Dermis microvascular lymphatic vessel endothelial cell (primary cell): ENCODE results near the gene MT2A. TPM values are rescaled to one million over a fixed set of nuclear protein-coding genes. Genes with fewer than 3 reads are reported as not detected.
A peak's percentile ranks its signal among the peaks of the same experiment; 100 is the strongest.
"Not testable (repeated sequence)": the region's sequence is repeated elsewhere in the genome, so short reads cannot be mapped to it uniquely, and the experiment has no call there.

Source experiments
- DNase-seq, 2 donors: peaks; one replicate each; pipeline versions ENCODE4 v3.0.0 to v3.0.0-alpha.2; 2010; ENCODE audit warnings: low read depth in 2 of 2
- total RNA-seq: library from RNA; depleted of rRNA; stranded (reverse); fragments of >200 nt; gene quantifications from 2 replicates; pipeline ENCODE4 v1.2.1, GENCODE V29; 2014

The MT2A gene
- 32.5 and 46.3 TPM in 2 replicates for total RNA-seq

GRCh38 chr16:56608043-56608875 lies at the start of gene MT2A:
Gene MT2A, plus strand, starts transcription at chr16:56608584. Its CDS starts 72 bp downstream, at chr16:56608656.
- peak; percentile 89 to 99 for DNase-seq

DNA sequence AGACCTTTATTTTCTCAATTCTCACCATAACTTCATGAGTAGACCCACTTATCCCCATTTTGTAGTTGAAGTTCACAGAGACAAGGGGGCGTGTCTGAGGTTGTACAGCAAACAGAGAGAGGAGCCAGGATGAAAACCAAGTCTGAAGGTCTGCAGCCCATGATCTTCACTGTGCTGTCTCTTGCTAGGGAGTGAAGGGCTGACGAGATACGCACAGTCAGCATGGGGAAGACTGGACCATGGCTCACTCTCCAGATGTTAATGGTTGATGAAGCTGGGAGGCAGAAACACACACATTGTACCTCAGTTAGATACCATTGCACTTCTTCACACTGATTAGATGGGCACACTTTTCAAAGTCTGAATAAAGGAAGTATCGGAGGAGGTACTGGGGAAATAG lies 49.3 kb upstream of the MT2A start:
- no peak for DNase-seq

DNA sequence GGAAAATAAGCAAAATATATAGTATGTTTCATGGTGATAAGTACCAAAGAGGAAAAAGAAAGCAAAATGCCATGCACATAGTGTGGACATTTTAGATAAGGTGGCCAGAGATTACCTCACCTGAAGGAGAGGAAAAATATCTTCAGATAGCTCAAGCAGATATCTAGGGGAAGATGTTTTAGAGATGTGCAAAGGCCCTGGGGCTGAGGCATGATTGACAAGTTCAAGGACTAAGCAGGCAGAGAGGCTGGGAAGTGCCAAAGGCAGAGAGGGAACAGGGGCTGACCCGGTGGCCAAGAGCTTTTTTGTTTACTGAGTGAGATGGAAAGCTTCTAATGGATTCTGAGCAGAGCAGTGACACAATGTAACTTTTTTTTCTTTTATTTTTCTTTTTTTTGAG lies 47.9 kb upstream of the MT2A start:
- no peak for DNase-seq

GRCh38 chr16:56561126-56561525 lies 47.3 kb upstream of the MT2A start:
- DNase-seq: no peak

DNA sequence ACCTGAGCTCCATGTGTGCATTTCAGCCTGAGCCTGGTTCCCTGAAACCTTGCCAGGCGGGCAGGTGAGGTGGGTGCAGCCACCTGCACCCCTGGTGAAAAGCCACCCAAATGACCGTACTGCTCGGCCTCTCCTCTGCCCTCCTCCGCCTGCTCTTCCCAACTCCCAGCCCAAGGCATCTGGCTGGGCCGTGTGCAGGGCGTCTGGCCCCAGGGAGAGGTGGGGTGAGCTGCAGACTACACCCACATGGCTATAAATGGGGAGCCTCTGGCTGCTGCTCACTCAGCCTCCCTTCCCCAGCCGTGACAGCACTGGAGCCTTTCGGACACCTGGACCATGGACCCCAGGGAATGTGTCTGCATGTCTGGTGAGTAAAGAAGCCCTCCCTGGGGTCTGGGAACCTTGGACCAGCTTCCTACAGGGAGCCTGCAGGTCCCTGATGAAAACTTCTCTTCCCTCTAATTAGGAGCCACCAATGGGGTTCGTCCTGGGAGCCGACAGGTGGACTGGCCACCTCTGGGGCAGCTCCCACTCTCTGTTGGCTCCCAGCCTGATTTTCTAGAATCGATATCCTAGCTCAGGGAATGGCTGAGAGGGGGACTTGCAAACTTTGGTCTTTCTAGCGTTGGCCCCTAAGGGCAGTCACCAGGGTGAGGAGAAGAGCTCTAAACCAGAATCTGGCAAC lies 43.4 kb upstream of the MT2A start, which contains the start of gene MT4:
Gene MT4, plus strand, starts transcription at position 281 of the 685 bp plus-strand sequence. Its CDS starts 56 bp downstream, at position 337.
- DNase-seq: no peak

- no peak for DNase-seq
Measured at GRCh38 chr16:56569971-56570370, 38.4 kb upstream of the MT2A start.

DNA sequence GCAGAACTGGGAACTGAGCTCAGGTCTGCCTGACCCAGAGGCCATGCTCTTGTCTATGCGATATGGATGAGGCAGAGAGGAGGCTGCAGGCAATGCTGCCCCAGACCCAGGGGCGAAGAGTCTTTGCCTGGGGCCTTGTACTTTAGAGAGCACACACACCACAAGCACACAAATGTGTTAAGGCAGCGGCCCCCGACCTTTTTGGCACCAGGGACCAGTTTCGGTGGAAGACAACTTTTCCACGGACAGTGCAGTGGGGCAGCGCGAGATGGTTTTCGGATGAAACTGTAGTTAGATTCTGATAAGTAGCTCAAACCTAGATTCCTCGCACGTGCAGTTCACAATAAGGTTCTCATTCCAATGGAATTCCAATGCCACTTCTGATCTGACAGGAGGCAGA lies 36.9 kb upstream of the MT2A start:
- no peak for DNase-seq

DNA sequence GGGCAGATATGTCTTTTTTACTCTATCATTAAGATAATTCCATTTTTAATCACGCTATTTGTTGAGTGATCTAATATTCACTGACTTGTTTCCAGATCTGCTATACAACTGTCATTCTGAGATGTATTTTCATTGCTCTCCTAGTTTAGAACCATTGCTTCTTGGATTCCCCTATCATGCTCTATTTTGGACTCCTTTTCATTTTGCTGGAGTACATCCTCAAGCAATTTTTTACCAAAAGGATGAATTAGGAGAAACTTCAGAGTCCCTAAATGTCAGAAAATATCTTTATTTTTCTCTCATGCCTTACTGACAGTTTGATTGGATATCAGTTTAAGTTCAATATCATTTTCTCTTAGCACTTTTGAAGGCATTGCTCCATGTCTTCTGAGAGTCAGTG lies 33.8 kb upstream of the MT2A start:
- DNase-seq: no peak

DNA sequence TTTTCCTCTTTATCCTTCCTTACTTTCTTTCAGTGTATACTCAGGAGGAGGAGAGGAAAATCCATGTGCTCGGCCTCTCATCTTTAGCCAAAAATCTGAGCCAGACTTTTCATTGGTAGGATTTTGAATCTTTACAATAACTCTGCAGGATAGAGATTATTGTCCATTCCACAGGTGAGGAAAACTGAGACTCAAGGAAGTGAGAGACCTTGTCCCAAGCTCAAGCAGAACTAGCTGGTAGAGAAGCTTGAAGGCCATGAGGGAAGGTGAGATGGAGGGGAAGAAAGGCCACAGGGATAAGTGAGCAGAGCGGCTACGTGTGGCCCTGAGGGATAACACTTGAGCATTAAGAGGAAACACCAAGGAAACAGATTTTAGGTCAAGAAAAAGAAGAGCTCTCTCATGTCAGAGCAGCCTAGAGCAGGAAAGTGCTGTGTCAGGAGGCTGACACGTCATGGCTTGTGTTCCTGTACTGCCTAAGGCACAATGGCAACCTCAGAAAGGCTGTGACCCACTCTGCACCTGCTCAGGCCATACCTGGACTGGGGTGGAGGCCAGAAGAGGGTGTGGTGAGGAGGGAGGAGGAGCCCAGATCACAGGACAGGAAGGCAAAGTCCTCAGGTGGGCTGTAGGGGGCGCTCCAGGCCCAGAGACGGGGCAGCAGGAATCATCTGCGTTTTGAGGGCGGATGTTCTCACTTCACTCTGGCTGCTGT lies 31.6 kb upstream of the MT2A start:
- DNase-seq: peak; percentile 36 to 68

DNA sequence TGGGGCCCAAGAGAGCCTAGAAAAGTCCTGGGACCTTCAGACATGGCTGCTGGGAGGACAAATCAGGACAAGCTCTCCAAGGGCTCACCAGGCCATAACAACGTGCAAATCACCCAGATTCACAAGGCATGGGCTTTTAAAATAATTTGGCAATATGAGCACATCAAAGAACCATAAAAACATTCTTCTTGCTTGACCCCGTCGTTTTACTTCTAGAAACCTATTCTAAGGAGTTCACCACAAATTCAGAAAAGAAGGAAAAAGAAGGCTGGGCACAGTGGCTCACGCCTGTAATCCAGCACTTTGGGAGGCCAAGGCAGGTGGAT lies 31.1 kb upstream of the MT2A start:
- DNase-seq: no peak

DNA sequence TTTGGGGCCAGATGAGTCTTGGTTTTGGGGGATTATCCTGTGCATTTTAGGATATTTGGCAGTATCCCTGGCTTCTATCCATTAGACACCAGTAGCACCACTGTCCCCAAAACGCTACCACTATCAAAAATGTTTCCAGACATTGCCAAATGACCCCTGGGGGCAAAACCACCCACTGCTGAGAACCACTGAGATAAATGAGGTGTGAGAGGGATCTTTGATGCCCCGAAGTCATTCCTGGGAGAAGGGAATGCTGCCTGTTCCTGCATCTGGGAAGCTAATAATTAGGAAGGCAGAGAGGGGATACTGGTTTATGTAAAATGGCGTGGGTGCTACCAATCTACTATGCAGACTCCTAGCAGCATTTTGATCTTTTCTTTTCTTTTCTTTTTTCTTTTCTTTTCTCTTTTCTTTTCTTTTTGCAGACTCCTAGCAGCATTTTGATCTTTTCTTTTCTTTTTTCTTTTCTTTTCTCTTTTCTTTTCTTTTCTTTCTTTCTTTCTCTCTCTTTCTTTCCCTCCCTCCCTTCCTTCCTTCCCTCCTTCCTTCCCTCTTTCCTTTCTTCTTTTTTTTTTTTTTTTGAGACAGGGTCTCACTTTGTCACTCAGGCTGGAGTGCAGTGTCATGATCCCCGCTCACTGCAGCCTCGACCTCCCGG lies 27.9 kb upstream of the MT2A start:
- DNase-seq: no peak

GRCh38 chr16:56582911-56583310 lies 25.5 kb upstream of the MT2A start:
- DNase-seq: not testable (repeated sequence)

DNA sequence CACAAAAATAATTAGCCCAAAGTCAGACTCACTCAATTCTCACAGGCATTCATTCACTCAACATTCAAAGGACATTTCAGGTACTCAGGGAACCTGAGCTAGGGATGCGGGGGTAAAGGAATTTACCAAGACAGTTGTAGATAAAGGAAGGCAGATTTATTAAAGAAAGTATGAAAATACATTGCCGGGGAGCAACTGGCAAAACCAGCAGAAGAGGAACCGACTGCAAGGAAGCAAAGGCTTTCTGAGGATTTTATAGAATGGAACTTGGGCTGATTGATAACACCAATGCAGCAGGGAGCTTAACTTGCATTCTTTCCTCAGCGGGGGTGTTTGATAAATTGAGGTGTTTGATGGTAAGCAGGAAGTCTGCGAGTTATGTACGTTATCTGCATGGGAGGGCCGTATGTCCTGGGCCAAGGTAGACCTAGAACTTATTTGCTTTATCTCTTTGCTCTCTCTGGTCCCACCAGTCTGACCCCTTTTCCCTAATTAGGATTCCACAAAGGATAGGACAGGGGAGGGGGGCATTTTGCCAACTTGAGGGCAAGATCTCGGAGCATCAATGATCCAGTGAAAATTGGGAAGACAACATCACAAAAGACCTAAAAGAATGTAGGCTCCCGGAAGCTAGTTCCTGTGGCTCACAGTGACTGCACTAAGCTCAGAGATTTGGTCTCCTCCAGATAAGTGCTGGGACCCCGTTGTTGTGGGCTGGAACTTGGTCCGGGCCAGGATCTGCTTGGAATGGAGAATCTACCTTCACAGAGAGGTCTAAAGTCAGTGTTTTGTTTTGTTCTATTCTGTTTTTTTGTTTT lies 24.8 kb upstream of the MT2A start:
- DNase-seq: no peak

- DNase-seq: no peak
Measured at GRCh38 chr16:56584276-56584675, 24.1 kb upstream of the MT2A start.

- no peak for DNase-seq
Measured at GRCh38 chr16:56588781-56589140, 19.6 kb upstream of the MT2A start.

- DNase-seq: peak in 1 of 2 donors; percentile 29
Measured at GRCh38 chr16:56589141-56590039, 19.0 kb upstream of the MT2A start, which contains the start of gene MT3. Gene MT3, plus strand, starts transcription at chr16:56589528. Its CDS starts 63 bp downstream, at chr16:56589591.

- DNase-seq: no peak
Measured at GRCh38 chr16:56591377-56592060, 16.9 kb upstream of the MT2A start.

- DNase-seq: no peak
Measured at GRCh38 chr16:56593573-56594291, 14.7 kb upstream of the MT2A start.

DNA sequence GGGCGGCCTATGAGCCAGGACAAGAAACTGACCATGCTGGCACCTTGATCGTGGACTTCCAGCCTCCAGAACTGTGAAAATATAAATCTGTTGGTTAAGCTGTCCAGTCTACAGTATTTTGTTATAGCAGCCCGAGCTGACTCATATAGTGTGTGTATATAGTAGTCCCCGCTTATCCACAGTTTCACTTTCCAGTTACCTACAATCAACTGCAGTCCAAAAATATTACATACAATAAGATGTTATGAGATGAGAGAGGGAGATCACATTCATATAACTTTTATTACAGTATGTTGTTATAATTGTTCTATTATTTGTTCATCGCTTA lies 14.1 kb upstream of the MT2A start:
- no peak for DNase-seq
